Right renal pelvis (tissue), 4 donors: ENCODE measurements around the gene ARL15. TPM values are rescaled to one million over a fixed set of nuclear protein-coding genes. Genes with fewer than 3 reads are reported as not detected.
"Not testable (repeated sequence)": the region's sequence is repeated elsewhere in the genome, so short reads cannot be mapped to it uniquely, and the experiment has no call there.

Experiments used
- DNase-seq, 4 donors: peaks; one replicate each; pipeline ENCODE4 v3.0.0-alpha.2; 2013; ENCODE audit warnings: low read depth in 4 of 4, low spot score in 3 of 4, missing footprints in 1 of 4
- polyA plus RNA-seq, 4 donors: library from polyadenylated mRNA; unstranded; fragments of 120-200 nt; gene quantifications; one replicate each; pipeline ENCODE4 v1.2.1, GENCODE V29; 2013; ENCODE audit not compliant: insufficient read length in 4 of 4

ARL15 gene
- polyA plus RNA-seq, 4 donors, result 28.3 to 38.5 (median 36.5) TPM

DNA sequence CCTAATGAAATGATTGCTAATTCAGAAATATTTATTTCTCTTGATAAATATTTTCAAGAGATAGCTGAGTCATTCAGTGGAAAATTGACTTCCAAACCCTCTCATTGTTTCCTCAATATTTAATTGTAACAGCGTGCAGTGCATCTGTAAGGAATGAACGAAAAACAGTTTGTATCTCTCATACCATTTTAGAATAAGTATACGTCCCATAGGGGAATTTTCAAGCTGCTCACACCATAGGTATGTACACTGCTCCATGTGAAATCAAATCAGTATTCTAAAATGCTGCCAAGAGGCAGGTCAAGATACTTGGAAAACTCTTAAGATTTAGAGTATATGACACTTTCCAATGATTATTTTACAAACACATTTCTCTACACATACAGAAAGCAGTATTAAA is 202.2 kb downstream of the ARL15 start:
- no peak for DNase-seq

DNA sequence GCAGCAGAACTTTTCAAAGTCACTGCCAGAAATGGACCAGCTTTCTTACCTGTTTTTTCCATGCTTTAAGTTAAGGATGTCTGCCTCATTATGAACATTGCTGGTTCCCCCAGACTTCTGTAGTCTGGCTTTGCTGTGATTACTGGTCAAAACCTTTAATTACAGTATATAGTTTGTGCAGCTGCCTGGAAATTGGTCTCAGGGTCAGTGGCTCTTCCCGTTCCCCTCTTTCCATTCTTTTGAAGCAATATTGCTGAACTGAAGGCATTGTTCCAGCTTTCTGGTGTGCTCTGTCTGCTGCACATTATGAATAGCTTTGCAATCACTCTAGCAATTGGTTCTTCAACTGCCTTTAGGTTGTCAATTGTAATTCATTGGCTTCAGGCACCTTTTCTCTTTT is 206.5 kb downstream of the ARL15 start:
- no peak for DNase-seq

DNA sequence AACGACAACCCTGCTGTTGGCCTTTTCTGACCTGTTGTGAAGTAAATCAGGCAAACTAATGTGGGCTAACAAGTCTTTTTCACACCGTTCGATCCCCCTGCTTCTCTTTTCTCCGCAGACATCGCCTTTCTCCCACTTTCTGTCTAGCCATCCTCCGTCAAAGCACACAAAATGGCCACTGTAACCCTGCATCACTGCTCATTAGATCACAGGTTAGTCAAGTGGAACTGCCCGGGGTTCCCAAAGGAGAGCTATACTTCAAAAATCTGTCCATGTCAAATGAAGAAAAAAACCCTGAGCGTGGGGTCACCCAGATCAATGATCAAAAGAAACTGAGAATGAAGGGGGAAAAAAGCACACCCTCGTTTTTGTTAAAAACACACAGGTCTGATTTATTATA is 212.1 kb downstream of the ARL15 start:
- DNase-seq, result peak in 1 of 4 donors; percentile 18

DNA sequence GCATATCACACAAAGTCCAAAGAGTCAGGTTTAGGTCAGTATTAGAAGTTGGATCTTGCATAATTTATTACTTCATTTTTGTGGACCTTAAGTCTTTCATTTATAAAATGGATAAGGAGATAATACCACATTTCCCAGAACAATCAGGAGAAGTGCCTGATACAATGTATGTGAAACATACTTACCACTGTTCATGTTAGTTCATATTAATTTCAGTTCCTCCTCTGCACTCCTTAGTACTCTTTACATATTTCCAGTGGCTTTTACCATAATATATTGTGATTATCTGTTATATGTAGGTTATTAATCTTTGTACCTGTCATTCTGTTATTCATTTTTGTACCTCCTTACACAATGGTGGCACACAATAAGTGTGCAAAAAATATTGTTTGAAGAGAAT is 214.4 kb downstream of the ARL15 start:
- DNase-seq, result no peak

DNA sequence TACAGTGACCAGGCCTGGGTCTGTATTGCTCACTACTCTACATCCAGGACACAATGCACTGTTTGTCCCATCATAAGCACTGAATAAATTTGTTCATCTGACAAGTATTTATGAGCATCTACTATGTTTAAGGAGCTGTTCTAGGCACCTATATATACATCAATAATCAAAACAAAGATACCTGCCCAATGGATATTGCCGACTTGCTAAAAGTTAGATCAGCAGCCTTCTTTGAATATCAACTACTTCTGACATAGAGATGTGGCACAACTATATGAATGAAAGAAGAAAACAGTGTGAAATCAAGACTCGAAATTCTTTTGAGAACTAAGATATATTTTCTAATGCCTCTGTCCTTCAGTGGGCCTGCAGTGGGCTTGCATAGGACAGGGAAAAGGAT is 215.7 kb downstream of the ARL15 start:
- no peak for DNase-seq

DNA sequence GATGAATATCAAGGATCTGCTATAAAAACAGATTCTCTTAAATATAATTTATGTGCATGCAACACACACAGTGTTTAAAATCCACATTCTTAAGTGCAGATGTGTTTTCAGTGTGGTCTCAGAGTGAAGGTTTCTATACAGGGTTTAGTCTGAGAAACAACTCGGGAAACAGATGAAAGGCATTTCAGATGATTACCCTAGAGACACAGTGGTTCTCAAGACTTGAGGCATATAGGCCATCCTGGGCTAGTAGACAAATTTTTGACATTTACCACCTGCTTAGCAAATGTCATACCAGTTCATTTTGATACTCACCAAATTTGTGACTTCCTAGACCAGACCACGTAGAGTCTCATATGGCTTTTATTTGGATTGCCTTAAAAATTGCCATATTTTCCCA is 216.5 kb downstream of the ARL15 start:
- DNase-seq, result no peak

DNA sequence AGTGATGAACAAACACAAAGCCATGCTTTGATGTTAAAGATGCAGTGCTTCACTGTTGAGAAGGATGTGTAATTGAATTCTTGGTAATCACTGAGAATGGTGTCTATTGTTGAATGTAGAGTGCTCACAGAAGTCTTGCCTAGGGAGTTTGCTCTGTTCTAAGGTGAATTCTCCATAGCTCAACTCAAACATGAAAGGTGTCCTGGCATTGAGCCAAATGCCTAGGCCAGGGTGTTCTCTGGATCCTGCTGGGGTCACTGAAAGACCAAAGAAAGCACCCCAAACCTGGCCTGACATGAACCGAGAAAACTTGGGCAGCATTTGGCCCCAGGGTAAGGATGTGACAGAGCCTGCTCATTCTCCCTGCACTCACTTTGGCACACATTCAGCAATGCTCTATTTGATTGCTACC is 217.3 kb downstream of the ARL15 start:
- no peak for DNase-seq

DNA sequence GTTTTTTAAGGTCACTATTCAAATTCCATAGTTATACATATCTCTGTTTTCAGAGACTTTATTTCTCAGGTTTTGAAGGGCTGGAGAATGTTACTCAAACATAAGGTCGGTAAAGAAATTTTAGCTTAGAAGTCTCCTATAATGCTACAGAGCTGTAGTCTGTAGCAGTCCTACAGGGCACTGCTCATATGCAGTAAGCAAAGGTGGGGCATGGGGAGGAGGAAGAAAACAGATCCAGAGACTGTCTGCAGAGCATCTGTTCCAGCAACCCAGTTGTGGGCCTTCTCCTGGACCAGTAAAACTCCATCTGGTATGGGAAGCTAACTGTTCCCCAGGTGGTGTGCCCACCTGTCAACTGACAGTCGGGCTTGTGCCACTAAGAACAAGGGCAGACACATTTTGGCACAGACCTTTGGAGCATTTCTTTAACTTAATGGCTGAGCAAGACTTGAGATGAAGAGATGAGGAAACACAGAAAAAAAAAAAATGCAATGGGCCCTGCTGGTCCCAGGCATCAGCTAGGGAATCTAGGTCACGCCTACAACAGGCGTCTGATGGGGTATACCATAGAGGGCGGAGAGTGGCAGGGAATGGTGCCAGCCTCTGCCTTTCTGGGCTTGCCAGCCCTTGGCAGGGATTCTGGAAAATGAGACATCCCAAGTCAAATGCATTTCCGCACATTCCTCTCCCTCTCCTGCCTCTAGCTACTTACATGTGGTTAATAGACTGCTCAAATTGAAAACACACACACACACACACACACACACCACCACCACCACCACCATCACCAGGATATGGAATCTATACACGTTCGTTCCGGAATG is 218.9 kb downstream of the ARL15 start:
- DNase-seq, result no peak

DNA sequence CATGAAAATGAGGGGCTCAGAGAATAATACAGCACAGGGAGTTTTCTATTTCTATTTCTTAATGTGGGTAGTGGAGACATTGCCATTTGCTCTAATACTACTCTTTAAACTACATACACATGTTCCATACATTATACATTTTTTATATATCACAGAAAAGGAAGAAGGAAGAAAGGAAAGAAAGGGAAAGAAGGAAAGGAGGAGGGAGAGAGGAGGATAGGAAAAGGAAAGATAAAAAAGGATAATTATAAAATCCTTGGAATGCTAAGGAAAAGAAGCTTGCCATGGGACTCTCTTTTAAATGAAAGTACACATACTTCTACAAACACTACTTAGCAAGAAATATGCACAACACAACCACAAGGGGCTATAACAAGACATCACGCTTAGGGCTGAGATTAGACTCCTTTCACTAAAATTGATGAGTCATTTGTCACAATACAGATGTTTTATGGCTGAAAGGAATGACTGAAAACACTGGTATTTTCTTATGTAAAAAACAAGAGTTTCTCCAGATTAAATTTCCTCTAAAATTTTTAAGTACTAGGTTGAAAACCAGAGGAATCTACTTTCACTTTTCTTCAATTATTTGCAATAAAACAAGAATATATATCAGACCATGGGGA is 219.8 kb downstream of the ARL15 start:
- no peak for DNase-seq

DNA sequence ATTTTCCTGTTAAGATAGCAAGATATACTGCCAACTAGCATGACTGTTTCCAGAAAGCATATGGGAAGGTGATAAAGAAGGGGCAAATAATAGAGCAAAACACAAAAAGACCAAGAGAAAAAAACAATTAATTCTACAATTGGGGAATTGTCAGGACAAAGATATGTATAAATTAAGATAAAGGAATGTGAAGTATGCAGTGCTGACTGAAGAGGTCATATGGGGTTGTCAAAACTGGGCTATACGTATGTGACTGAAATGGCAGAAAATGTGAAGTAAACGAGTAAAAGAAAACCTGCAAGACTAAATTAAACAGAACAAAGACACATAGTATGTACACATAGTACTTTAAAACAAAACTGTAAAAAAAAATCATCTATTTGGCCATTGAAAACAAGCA is 222.3 kb downstream of the ARL15 start:
- no peak for DNase-seq

DNA sequence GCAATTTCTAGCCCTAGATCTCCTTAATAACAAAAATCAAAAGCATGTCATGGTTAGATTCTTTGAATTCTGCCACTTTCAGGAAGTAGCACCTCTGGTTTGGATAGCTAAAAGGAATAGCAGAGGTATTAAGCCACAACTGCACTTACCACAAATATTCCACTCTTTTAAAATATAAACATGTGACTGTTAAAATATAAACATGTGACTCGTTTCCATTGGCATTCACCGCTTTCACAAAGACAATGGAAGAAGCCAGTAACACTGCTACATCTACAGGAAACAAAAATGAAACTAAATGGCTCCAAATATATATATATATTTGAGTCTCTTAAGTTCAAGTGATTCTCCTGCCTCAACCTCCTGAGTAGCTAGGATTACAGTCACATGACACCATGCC is 222.9 kb downstream of the ARL15 start:
- no peak for DNase-seq

DNA sequence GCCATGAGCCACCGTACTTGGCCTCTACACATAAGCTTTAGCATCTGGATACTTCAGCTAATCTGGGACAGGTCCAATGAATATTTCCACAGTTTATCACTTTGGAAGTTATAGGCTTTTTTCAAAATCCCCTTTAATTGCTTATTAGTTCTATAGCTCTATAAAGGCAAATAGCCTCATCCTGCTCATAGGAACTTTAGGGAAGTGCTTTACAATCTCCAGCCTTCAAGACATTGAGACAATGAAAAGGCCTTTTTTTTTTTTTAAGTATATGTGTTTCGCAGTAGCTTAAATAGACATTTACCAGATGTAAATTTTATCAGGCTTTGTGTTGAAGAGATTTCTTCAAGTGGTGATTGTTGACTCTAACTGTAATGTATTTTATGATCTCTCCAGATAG is 224.2 kb downstream of the ARL15 start:
- no peak for DNase-seq

DNA sequence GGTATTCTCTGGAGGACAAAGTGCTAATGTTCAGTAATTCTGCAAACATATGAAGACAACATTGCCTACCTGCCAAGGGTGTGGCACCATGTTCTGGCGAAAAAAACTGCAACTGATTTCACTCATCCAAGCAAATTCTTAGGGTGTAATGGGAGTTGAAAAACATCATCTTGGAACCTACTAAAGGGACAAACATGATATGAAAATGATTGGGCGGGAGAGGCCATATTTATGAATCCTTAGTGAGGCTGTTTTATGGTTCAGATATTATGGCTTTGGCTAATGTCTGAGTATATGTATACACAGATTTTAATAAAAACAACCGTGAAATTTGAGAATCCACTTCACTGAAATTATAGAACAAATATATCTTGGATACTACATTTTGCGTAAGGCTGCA is 225.7 kb downstream of the ARL15 start:
- no peak for DNase-seq

DNA sequence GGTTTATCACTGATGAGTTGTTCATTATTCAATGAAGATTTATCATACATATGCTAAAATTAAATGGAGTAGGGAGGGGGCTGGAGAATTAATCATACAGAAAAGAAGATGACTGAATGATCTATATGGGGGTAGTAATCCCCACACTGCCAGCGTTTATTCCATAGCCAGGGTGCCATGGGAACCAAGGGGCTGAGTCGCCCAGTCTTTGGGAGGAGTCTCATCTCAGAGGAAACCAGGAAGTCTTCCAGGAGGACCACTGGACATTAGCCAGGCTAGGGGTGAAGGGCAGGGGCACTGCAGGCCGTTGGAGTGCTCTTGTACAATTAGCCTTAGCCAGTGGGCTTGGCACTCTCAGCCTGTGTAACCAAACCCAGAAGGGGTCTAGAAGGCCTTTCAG is 226.5 kb downstream of the ARL15 start:
- no peak for DNase-seq

DNA sequence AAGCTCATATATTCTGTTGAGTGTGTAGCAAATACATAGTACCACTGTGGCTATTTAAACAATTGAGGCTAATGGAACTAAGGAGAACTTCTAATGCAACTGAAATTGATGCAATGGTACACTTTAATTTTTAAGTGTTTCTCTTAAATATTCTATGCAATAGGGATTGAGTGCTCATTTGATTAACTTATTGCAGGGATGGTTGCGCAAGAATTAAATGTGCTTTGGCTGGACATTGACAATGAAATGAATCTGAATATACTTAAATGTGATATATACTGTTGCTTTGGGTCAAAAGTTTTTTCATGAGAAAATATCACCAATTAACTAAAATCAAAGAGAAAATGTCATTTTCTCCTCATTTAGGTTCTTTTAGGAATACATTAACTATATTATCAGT is 227.1 kb downstream of the ARL15 start:
- no peak for DNase-seq

DNA sequence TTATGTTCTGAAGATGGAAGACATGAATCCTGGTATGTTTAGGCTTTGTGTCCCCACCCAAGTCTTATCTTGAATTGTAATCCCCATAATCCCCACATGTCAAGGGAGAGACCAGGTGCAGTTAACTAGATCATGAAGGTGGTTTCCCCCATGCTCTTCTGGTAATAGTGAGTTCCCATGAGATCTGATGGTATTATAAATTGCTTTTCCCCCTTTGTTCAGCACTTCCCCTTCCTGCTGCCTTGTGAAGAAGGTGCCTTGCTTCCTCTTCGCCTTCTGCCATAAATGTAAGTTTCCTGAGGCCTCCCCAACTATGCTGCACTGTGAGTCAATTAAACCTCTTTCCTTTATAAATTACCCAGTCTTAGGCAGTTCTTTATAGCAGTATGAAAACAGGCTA is 229.0 kb downstream of the ARL15 start:
- no peak for DNase-seq

DNA sequence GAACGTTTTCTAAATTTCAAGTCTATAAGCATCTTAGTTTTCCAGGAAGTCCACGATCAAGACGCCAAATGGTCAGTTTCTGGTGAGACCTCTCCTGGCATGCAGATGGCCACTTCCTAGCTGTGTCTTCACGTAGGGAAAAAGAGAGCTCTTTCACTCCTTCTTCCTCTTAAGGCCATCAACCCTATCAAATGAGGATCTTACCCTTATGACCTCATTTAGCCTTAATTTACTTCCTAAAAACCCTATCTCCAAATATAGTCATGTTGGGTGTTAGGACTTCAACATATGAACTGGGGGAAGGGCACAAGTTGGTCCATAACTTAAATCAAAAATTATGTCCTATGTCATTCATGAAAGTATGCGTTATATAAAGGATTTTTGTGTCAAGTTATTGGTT is 229.5 kb downstream of the ARL15 start:
- DNase-seq, result no peak

DNA sequence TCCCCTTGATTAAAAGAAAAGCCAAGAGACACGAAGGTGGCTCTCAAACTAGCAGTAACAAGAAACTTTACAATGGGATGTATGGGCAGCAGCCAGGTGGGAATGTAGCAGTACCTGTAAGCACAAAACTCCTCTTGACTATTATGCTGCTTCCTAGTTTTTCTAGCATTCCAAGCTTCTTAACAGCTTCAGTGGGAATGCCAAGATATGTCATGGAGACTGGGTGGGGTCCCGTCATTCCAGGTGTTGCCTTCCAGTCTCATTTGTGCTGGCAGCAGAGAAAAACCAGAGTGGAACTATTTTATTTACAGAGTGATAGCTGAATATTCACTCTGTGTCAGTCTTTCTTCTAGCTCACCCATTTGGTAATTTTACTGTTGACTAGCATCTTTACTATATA is 236.6 kb downstream of the ARL15 start:
- no peak for DNase-seq

DNA sequence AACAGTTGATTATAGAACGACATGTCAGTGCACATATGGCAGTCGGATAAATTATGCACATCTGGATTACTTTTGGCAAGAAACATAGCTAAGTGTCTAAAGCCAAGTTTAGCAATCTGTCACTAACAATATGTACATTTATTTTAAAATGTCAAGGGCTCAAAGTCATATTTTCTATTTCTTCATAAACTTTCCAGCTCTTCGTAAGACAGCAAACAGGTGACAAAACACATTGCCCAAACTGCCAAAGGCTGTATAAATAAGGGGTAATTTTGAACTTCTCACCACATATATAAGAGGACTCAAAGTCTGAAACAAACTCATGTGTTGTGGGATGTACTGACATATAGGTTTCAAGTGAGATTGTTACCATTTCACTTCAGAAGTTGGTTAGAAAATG is 237.2 kb downstream of the ARL15 start:
- DNase-seq, result no peak

DNA sequence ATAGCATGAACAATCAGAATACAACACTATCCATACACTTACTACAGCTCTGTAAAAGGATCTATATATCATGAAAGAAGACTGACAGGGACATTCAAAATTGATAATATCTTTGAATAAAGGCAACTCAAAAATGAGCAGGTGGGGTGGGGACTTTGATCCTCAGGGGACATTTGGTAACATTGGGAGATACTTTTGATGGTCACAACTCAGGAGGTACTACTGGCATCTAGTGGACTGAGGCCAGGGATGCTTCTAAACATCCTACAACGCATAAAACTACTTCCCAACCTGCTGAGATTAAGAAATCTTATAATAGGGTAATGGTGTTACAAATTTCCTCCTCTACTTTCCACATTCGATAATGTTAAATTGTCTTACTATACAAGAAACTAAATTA is 243.9 kb downstream of the ARL15 start:
- DNase-seq, result no peak

DNA sequence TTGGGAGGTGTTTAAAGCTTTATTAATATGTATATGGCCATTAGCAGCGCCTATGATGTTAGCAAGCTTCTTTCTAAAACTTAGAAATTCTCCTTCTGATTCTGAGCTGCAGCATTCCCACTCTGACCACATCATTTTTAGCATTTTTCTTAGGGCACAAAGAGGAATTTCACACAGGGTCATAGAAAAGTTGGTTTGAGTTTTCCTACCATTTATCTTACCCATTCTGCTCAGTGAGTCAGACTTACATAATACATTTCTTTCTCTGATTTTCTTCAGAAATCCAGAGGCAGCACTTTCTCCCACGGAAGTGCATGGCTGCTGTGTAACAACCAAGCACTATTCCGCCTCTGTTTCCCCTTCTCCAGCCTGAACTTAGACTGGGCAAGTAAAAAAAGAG is 246.6 kb downstream of the ARL15 start:
- no peak for DNase-seq

DNA sequence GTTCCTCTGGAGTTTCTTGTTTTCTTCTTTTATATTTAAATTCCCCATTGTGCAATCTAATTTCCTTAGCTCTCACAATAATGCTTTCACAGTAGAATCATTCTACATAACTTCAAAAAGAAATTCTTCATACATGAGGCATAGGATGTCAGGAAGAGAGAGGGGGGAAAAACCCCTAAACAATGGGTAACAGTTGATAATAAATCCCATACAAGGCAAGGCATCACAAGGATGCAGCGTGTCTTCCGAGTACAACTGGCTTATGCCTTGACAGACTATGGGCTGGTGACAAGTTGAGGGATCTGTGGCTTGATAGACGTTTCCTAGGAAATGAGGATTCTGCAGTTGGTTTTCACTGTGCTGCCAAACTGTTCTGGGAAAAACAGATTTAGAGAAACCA is 247.4 kb downstream of the ARL15 start:
- DNase-seq, result no peak

DNA sequence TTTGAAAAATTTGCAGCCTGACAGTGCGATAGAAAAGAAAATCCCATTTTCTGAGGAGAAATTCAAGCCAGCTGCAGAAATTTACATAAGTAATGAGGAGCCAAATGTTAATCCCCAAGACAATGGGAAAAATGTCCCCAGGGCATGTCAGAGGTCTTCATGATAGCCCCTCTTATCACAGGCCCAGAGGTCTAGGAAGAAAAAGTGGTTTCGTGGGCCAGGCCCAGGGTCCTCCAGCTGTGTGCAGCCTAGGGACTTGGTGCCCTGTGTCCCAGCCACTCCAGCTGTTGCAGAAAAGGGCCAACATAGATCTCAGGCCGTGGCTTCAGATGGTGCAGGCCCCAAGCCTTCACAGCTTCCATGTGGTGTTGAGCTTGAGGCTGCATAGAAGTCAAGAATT is 249.5 kb downstream of the ARL15 start:
- DNase-seq, result not testable (repeated sequence)
